AG09309 (cell line): ENCODE results near the gene COL1A2.

ENCODE experiments used
- DNase-seq: peaks from one replicate; pipeline ENCODE4 v3.0.0-alpha.2; 2010; ENCODE audit warnings: low read depth
- H3K4me3 ChIP-seq: 2 replicates; pipeline ENCODE4 v1.5.1; 2011; ENCODE audit warnings: mild to moderate bottlenecking, low read depth, low read length, moderate library complexity; ENCODE audit not compliant: control insufficient read depth
- CTCF ChIP-seq: IDR thresholded peaks from 2 replicates; pipeline ENCODE4 v1.5.1; 2011; ENCODE audit warnings: mild to moderate bottlenecking, low read depth, low read length, inconsistent platforms; ENCODE audit not compliant: insufficient read depth, control insufficient read depth; ENCODE audit errors: missing control alignments

The COL1A2 gene

GRCh38 chr7:94396596-94396995 lies 1.9 kb downstream of the COL1A2 start:
- TF ChIP-seq CTCF: no peak
- H3K4me3 ChIP-seq: peak overlapping the region; percentile 87
- DNase-seq: no peak

- no peak for DNase-seq
- no peak for TF ChIP-seq CTCF
- H3K4me3 ChIP-seq: peak overlapping the region; percentile 87
Observed at GRCh38 chr7:94397722-94398121, 3.0 kb downstream of the COL1A2 start.

GRCh38 chr7:94398841-94399240 lies 4.1 kb downstream of the COL1A2 start:
- DNase-seq: no peak
- no peak for TF ChIP-seq CTCF
- peak overlapping the region; percentile 87 for H3K4me3 ChIP-seq

- DNase-seq: no peak
- peak overlapping the region; percentile 87 for H3K4me3 ChIP-seq
- no peak for TF ChIP-seq CTCF
Observed at GRCh38 chr7:94400022-94400421, 5.3 kb downstream of the COL1A2 start.

GRCh38 chr7:94400643-94401427 lies 6.1 kb downstream of the COL1A2 start:
- peak overlapping the region; percentile 87 for H3K4me3 ChIP-seq
- no peak for TF ChIP-seq CTCF
- DNase-seq: no peak

GRCh38 chr7:94401428-94401814 lies 6.7 kb downstream of the COL1A2 start:
- H3K4me3 ChIP-seq: peak overlapping the region; percentile 87; the same call in 1 of the 2 replicates
- DNase-seq: no peak
- no peak for TF ChIP-seq CTCF
